Stimulated activated CD4-positive, alpha-beta T cell treated with anti-CD3 and anti-CD28 coated beads, Interleukin-4, amount 100 ng/mL, for 48 hours (primary cell): Measurements from ENCODE around the gene FOXD4L3.
"Not testable (repeated sequence)": the region's sequence is repeated elsewhere in the genome, so short reads cannot be mapped to it uniquely, and the experiment has no call there.

ENCODE experiments used
- DNase-seq, 2 donors: peaks; one replicate each; pipeline ENCODE4 v3.0.0-alpha.2; 2020; ENCODE audit warnings: low read depth in 2 of 2

FOXD4L3 gene

GRCh38 chr9:68343992-68344391 is 41.3 kb downstream of the FOXD4L3 start:
- DNase-seq: not testable (repeated sequence)

GRCh38 chr9:68351689-68352088 is 49.0 kb downstream of the FOXD4L3 start:
- not testable (repeated sequence) for DNase-seq
